ENCODE data around the gene DAPK3.

Gene DAPK3

GRCh38 chr19:4018140-4018613 lies 47.3 kb upstream of the DAPK3 start:
- Histone ChIP-seq H4K20me1 (ENCODE audit: insufficient read depth, low read length, poor library complexity, severe bottlenecking) (peaks cover 18% of the 10 kb centered on the region), H3K4me2 (ENCODE audit: low read depth, low read length, poor library complexity, severe bottlenecking) (no peak overlapping the region), H3K9ac (ENCODE audit: low read depth, low read length, poor library complexity, severe bottlenecking) (no peak overlapping the region), H3F3A (ENCODE audit: low read depth) (no peaks in the 10 kb centered on the region), H2AFZ (ENCODE audit: low read length) (no peak overlapping the region), H3K9me3 (ENCODE audit: insufficient read depth, low read depth, low read length) (no peaks in the 10 kb centered on the region), H3K36me3 (ENCODE audit: insufficient read depth, low read length) (peaks cover 15% of the 10 kb centered on the region; the same call in 1 of the 2 replicates), H3K27me3 (ENCODE audit: insufficient read depth, low read length, poor library complexity, severe bottlenecking) (no peaks in the 10 kb centered on the region), H3K79me2 (ENCODE audit: insufficient read depth, low read length) (peaks cover 62% of the 10 kb centered on the region; the same call in 1 of the 2 replicates), H3K9me2 (replicated peaks; ENCODE audit: low read depth, low read length) (no peaks in the 10 kb centered on the region), H3K4me1 (ENCODE audit: insufficient read depth, low read length, poor library complexity, severe bottlenecking) (no peaks in the 10 kb centered on the region), H3K4me3 (ENCODE audit: low read length, poor library complexity, severe bottlenecking) (no peak overlapping the region)
- TF ChIP-seq EZH2phosphoT487 (IDR thresholded peaks at IDR 0.05; ENCODE audit: borderline replicate concordance) (no peak), CTCF (conservative IDR thresholded peaks at IDR 0.05; ENCODE audit: low read length) (no peak)

- Histone ChIP-seq H3F3A (ENCODE audit: low read depth) (no peaks in the 10 kb centered on the region), H3K4me3 (ENCODE audit: low read length, poor library complexity, severe bottlenecking) (no peak overlapping the region), H3K9me2 (replicated peaks; ENCODE audit: low read depth, low read length) (no peaks in the 10 kb centered on the region), H2AFZ (ENCODE audit: low read length) (no peak overlapping the region), H3K79me2 (ENCODE audit: insufficient read depth, low read length) (peaks cover 73% of the 10 kb centered on the region; the same call in 1 of the 2 replicates), H3K4me2 (ENCODE audit: low read depth, low read length, poor library complexity, severe bottlenecking) (no peak overlapping the region), H3K9me3 (ENCODE audit: insufficient read depth, low read depth, low read length) (no peaks in the 10 kb centered on the region), H3K9ac (ENCODE audit: low read depth, low read length, poor library complexity, severe bottlenecking) (no peak overlapping the region), H3K4me1 (ENCODE audit: insufficient read depth, low read length, poor library complexity, severe bottlenecking) (no peaks in the 10 kb centered on the region), H3K27me3 (ENCODE audit: insufficient read depth, low read length, poor library complexity, severe bottlenecking) (no peaks in the 10 kb centered on the region), H3K36me3 (ENCODE audit: insufficient read depth, low read length) (peaks cover 20% of the 10 kb centered on the region; the same call in 1 of the 2 replicates), H4K20me1 (ENCODE audit: insufficient read depth, low read length, poor library complexity, severe bottlenecking) (peaks cover 23% of the 10 kb centered on the region)
- TF ChIP-seq CTCF (conservative IDR thresholded peaks at IDR 0.05; ENCODE audit: low read length): no peak
- no peak for TF ChIP-seq EZH2phosphoT487 (IDR thresholded peaks at IDR 0.05; ENCODE audit: borderline replicate concordance)
Measured at GRCh38 chr19:4016903-4017638, 46.2 kb upstream of the DAPK3 start.

DNA sequence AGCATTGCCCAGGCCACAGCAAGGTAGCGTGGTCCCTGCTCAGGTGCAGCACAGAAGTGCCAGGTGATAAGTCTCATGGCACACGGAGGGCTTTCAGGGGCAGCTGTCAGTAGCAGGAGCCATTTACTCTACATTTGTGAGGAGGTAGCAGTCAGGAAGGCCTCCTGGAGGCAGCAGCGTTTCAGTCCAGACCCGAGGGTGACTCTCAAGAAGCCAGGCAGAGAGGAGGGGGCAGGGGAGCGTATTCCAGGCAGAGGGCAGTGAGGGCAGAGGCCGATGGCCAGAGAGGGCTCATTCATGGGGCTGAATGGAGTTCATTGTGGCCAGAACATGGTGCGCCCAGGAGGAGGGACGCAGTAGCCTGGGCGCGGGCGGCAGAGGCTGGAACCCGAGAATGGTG lies 45.6 kb upstream of the DAPK3 start:
- Histone ChIP-seq H3K9me2 (replicated peaks; ENCODE audit: low read depth, low read length) (no peaks in the 10 kb centered on the region), H3K4me2 (ENCODE audit: low read depth, low read length, poor library complexity, severe bottlenecking) (no peak overlapping the region), H2AFZ (ENCODE audit: low read length) (no peak overlapping the region), H3K9me3 (ENCODE audit: insufficient read depth, low read depth, low read length) (no peaks in the 10 kb centered on the region), H3F3A (ENCODE audit: low read depth) (no peaks in the 10 kb centered on the region), H3K4me1 (ENCODE audit: insufficient read depth, low read length, poor library complexity, severe bottlenecking) (no peaks in the 10 kb centered on the region), H3K27me3 (ENCODE audit: insufficient read depth, low read length, poor library complexity, severe bottlenecking) (no peaks in the 10 kb centered on the region), H4K20me1 (ENCODE audit: insufficient read depth, low read length, poor library complexity, severe bottlenecking) (peaks cover 23% of the 10 kb centered on the region), H3K9ac (ENCODE audit: low read depth, low read length, poor library complexity, severe bottlenecking) (no peak overlapping the region), H3K36me3 (ENCODE audit: insufficient read depth, low read length) (peaks cover 20% of the 10 kb centered on the region; the same call in 1 of the 2 replicates), H3K79me2 (ENCODE audit: insufficient read depth, low read length) (peaks cover 76% of the 10 kb centered on the region; the same call in 1 of the 2 replicates), H3K4me3 (ENCODE audit: low read length, poor library complexity, severe bottlenecking) (no peak overlapping the region)
- TF ChIP-seq CTCF (conservative IDR thresholded peaks at IDR 0.05; ENCODE audit: low read length) (no peak), EZH2phosphoT487 (IDR thresholded peaks at IDR 0.05; ENCODE audit: borderline replicate concordance) (no peak)

Measured in Loucy (cell line).